GM23338 (cell line): Measurements from ENCODE around the gene NFS1. TPM values are rescaled to one million over a fixed set of nuclear protein-coding genes. Genes with fewer than 3 reads are reported as not detected.

Experiments
- ATAC-seq: fragments of 200-7000 bp; cut with Tn5 transposase; 3 replicates; pipeline ENCODE4 v1.9.1; 2020
- DNase-seq: peaks from one replicate; pipeline ENCODE4 v3.0.0-alpha.2; 2015; ENCODE audit warnings: low spot score
- H2AFZ ChIP-seq: fragments of 200-600 bp; sonication (generic); 2 replicates; pipeline ENCODE4 v1.8.0; 2016; ENCODE audit warnings: antibody characterized with exemption, mild to moderate bottlenecking, moderate library complexity
- H3F3A ChIP-seq: fragments of 200-600 bp; sonication (generic); replicated peaks from 2 replicates; pipeline ENCODE4 v1.8.0; 2017; ENCODE audit warnings: antibody characterized with exemption, mixed run types, low read depth
- H3K27ac ChIP-seq: fragments of 200-600 bp; sonication (generic); 2 replicates; pipeline ENCODE4 v1.6.1; 2016; ENCODE audit warnings: low read depth
- H3K27me3 ChIP-seq: fragments of 200-600 bp; sonication (generic); 2 replicates; pipeline ENCODE4 v1.8.0; 2016; ENCODE audit warnings: mild to moderate bottlenecking, mixed run types, moderate library complexity; ENCODE audit not compliant: insufficient read depth
- H3K36me3 ChIP-seq: fragments of 200-600 bp; sonication (generic); 2 replicates; pipeline ENCODE4 v1.8.0; 2016; ENCODE audit warnings: mild to moderate bottlenecking; ENCODE audit not compliant: insufficient read depth
- H3K4me1 ChIP-seq: fragments of 200-600 bp; sonication (generic); 2 replicates; pipeline ENCODE4 v1.8.0; 2016; ENCODE audit warnings: mild to moderate bottlenecking, moderate library complexity; ENCODE audit not compliant: insufficient read depth
- H3K4me2 ChIP-seq: fragments of 200-600 bp; sonication (generic); 2 replicates; pipeline ENCODE4 v1.7.1; 2017; ENCODE audit warnings: mixed run types
- H3K4me3 ChIP-seq: fragments of 200-600 bp; sonication (generic); 2 replicates; pipeline ENCODE4 v1.6.1; 2016; ENCODE audit warnings: mixed run types
- H3K79me2 ChIP-seq: fragments of 200-600 bp; sonication (generic); replicated peaks from 2 replicates; pipeline ENCODE4 v1.8.0; 2017; ENCODE audit warnings: mild to moderate bottlenecking; ENCODE audit not compliant: insufficient read depth
- H3K9me2 ChIP-seq: fragments of 200-600 bp; sonication (generic); 2 replicates; pipeline ENCODE4 v1.8.0; 2017; ENCODE audit not compliant: insufficient read depth
- H4K20me1 ChIP-seq: fragments of 200-600 bp; sonication (generic); replicated peaks from 2 replicates; pipeline ENCODE4 v1.8.0; 2017; ENCODE audit warnings: mild to moderate bottlenecking; ENCODE audit not compliant: insufficient read depth
- H3K27ac Mint-ChIP-seq: 2 replicates; pipeline ENCODE4 v1.8.0; 2020; ENCODE audit warnings: inconsistent platforms, mild to moderate bottlenecking, moderate library complexity, mixed read lengths
- H3K27me3 Mint-ChIP-seq: 3 replicates; pipeline ENCODE4 v1.8.0; 2022; ENCODE audit warnings: low read depth, mild to moderate bottlenecking, moderate library complexity, mixed read lengths, inconsistent platforms; ENCODE audit not compliant: insufficient read depth, poor library complexity
- H3K36me3 Mint-ChIP-seq: 3 replicates; pipeline ENCODE4 v1.8.0; 2021; ENCODE audit warnings: low read depth, mild to moderate bottlenecking, inconsistent platforms, moderate library complexity, mixed read lengths
- H3K4me1 Mint-ChIP-seq: 3 replicates; pipeline ENCODE4 v1.8.0; 2020; ENCODE audit warnings: mild to moderate bottlenecking, inconsistent platforms, mixed read lengths
- H3K4me3 Mint-ChIP-seq: 3 replicates; pipeline ENCODE4 v1.8.0; 2021; ENCODE audit warnings: moderate library complexity, mild to moderate bottlenecking, inconsistent platforms, mixed read lengths
- H3K9me3 Mint-ChIP-seq: 3 replicates; pipeline ENCODE4 v1.8.0; 2020; ENCODE audit warnings: moderate library complexity, mild to moderate bottlenecking, inconsistent platforms, mixed read lengths
- CREB1 ChIP-seq: fragments of 250-450 bp; sonication (Bioruptor Pico); IDR thresholded peaks from 2 replicates; pipeline ENCODE4 v1.5.0; 2020; ENCODE audit warnings: low read depth, mild to moderate bottlenecking, moderate library complexity
- ETS1 ChIP-seq: IDR thresholded peaks from 2 replicates; pipeline ENCODE4 v1.6.1; 2016; ENCODE audit warnings: antibody characterized with exemption
- EZH2 ChIP-seq: fragments of 200-600 bp; sonication (generic); IDR thresholded peaks from one replicate; pipeline ENCODE4 v1.8.0; 2017; ENCODE audit warnings: antibody characterized with exemption, mild to moderate bottlenecking, low read depth; ENCODE audit not compliant: unreplicated experiment
- EZH2phosphoT487 ChIP-seq: fragments of 200-600 bp; sonication (generic); IDR thresholded peaks from one replicate; pipeline ENCODE4 v1.8.1; 2018; ENCODE audit warnings: antibody characterized with exemption; ENCODE audit not compliant: unreplicated experiment
- JUNB ChIP-seq: IDR thresholded peaks from one replicate; pipeline ENCODE4 v1.6.1; 2016; ENCODE audit warnings: antibody characterized with exemption; ENCODE audit not compliant: unreplicated experiment
- NANOG ChIP-seq: IDR thresholded peaks from 2 replicates; pipeline ENCODE4 v1.6.1; 2016; ENCODE audit warnings: antibody characterized with exemption, borderline replicate concordance
- POLR2AphosphoS5 ChIP-seq: IDR thresholded peaks from 2 replicates; pipeline ENCODE4 v1.6.1; 2016; ENCODE audit warnings: antibody characterized with exemption, low read depth
- STAT1 ChIP-seq: IDR thresholded peaks from one replicate; pipeline ENCODE4 v1.6.1; 2016; ENCODE audit warnings: antibody characterized with exemption; ENCODE audit not compliant: unreplicated experiment
- ZNF114 ChIP-seq: fragments of 250-450 bp; sonication (Bioruptor Pico); IDR thresholded peaks from 2 replicates; pipeline ENCODE4 v1.5.0; 2020; ENCODE audit warnings: mild to moderate bottlenecking, moderate library complexity
- ZNF331 ChIP-seq: fragments of 250-450 bp; sonication (Bioruptor Pico); IDR thresholded peaks from 2 replicates; pipeline ENCODE4 v1.5.0; 2020; ENCODE audit warnings: low read depth, mild to moderate bottlenecking, moderate library complexity
- polyA plus RNA-seq: library from polyadenylated mRNA; unstranded; fragments of >200 nt; fragmentation: Nextera tagmentation; extraction: Ambion mirVana; gene quantifications from 2 replicates; pipeline ENCODE4 v1.2.1, GENCODE V29; 2016
- total RNA-seq: library from RNA; depleted of rRNA; stranded (reverse); fragments of >200 nt; shearing (Covaris generic); gene quantifications from 2 replicates; pipeline ENCODE4 v1.2.3, GENCODE V29; 2014
- TF ChIP-seq, protein P1 (sequence below): fragments of 250-450 bp; sonication (Bioruptor Pico); IDR thresholded peaks from 2 replicates; pipeline ENCODE4 v1.5.0; 2020; ENCODE audit warnings: mild to moderate bottlenecking, moderate library complexity
- TF ChIP-seq, protein P2 (sequence below), 2 experiments: fragments of 200-600 bp in 1 of 2; sonication (generic) in 1 of 2; conservative IDR thresholded peaks; 2 replicates each; pipeline versions ENCODE4 v1.5.1 to v1.6.1; 2016 to 2017; ENCODE audit warnings: antibody characterized with exemption in 2 of 2, low read depth in 2 of 2, mild to moderate bottlenecking in 2 of 2, moderate library complexity in 1 of 2
- TF ChIP-seq, protein P3 (sequence below): IDR thresholded peaks from one replicate; pipeline ENCODE4 v1.6.1; 2018; ENCODE audit warnings: antibody characterized with exemption; ENCODE audit not compliant: unreplicated experiment

Gene NFS1
- total and polyA plus RNA-seq, 2 experiments from 2014 or later = 22.8 to 35.7 TPM

GRCh38 chr20:35662551-35662950 lies 36.6 kb downstream of the NFS1 start:
- Mint-ChIP-seq H3K27ac (no peak overlapping the region), H3K4me1 (peaks cover 36% of the 10 kb centered on the region; the same call in 2 of the 3 replicates), H3K27me3 (peaks cover 9% of the 10 kb centered on the region), H3K36me3 (peaks cover 3% of the 10 kb centered on the region; the same call in 1 of the 3 replicates), H3K9me3 (no peaks in the 10 kb centered on the region), H3K4me3 (peak overlapping the region; percentile 98)
- Histone ChIP-seq H3K4me1 (peaks cover 43% of the 10 kb centered on the region), H3K27ac (no peak overlapping the region), H3K79me2 (peaks cover 72% of the 10 kb centered on the region), H4K20me1 (peaks cover 59% of the 10 kb centered on the region), H3K4me3 (peak overlapping the region; percentile 95), H3K4me2 (peak overlapping the region; percentile 94), H3K27me3 (no peaks in the 10 kb centered on the region), H2AFZ (no peak overlapping the region), H3K36me3 (no peaks in the 10 kb centered on the region), H3F3A (no peaks in the 10 kb centered on the region), H3K9me2 (no peaks in the 10 kb centered on the region)
- DNase-seq = no peak
- no peak for TF ChIP-seq CREB1 (CRISPR knock-in tag)
- no peak for TF ChIP-seq JUNB
- no peak for TF ChIP-seq NANOG
- no peak for TF ChIP-seq ZNF331 (CRISPR knock-in tag)
- TF ChIP-seq EZH2 = no peak
- no peak for TF ChIP-seq STAT1
- TF ChIP-seq, protein P1, sequence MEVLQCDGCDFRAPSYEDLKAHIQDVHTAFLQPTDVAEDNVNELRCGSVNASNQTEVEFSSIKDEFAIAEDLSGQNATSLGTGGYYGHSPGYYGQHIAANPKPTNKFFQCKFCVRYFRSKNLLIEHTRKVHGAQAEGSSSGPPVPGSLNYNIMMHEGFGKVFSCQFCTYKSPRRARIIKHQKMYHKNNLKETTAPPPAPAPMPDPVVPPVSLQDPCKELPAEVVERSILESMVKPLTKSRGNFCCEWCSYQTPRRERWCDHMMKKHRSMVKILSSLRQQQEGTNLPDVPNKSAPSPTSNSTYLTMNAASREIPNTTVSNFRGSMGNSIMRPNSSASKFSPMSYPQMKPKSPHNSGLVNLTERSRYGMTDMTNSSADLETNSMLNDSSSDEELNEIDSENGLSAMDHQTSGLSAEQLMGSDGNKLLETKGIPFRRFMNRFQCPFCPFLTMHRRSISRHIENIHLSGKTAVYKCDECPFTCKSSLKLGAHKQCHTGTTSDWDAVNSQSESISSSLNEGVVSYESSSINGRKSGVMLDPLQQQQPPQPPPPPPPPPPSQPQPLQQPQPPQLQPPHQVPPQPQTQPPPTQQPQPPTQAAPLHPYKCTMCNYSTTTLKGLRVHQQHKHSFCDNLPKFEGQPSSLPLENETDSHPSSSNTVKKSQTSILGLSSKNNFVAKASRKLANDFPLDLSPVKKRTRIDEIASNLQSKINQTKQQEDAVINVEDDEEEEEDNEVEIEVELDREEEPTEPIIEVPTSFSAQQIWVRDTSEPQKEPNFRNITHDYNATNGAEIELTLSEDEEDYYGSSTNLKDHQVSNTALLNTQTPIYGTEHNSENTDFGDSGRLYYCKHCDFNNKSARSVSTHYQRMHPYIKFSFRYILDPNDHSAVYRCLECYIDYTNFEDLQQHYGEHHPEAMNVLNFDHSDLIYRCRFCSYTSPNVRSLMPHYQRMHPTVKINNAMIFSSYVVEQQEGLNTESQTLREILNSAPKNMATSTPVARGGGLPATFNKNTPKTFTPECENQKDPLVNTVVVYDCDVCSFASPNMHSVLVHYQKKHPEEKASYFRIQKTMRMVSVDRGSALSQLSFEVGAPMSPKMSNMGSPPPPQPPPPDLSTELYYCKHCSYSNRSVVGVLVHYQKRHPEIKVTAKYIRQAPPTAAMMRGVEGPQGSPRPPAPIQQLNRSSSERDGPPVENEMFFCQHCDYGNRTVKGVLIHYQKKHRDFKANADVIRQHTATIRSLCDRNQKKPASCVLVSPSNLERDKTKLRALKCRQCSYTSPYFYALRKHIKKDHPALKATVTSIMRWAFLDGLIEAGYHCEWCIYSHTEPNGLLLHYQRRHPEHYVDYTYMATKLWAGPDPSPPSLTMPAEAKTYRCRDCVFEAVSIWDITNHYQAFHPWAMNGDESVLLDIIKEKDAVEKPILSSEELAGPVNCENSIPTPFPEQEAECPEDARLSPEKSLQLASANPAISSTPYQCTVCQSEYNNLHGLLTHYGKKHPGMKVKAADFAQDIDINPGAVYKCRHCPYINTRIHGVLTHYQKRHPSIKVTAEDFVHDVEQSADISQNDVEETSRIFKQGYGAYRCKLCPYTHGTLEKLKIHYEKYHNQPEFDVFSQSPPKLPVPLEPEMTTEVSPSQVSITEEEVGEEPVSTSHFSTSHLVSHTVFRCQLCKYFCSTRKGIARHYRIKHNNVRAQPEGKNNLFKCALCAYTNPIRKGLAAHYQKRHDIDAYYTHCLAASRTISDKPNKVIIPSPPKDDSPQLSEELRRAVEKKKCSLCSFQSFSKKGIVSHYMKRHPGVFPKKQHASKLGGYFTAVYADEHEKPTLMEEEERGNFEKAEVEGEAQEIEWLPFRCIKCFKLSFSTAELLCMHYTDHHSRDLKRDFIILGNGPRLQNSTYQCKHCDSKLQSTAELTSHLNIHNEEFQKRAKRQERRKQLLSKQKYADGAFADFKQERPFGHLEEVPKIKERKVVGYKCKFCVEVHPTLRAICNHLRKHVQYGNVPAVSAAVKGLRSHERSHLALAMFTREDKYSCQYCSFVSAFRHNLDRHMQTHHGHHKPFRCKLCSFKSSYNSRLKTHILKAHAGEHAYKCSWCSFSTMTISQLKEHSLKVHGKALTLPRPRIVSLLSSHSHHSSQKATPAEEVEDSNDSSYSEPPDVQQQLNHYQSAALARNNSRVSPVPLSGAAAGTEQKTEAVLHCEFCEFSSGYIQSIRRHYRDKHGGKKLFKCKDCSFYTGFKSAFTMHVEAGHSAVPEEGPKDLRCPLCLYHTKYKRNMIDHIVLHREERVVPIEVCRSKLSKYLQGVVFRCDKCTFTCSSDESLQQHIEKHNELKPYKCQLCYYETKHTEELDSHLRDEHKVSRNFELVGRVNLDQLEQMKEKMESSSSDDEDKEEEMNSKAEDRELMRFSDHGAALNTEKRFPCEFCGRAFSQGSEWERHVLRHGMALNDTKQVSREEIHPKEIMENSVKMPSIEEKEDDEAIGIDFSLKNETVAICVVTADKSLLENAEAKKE (CRISPR knock-in tag) = no peak
- TF ChIP-seq, protein P2, sequence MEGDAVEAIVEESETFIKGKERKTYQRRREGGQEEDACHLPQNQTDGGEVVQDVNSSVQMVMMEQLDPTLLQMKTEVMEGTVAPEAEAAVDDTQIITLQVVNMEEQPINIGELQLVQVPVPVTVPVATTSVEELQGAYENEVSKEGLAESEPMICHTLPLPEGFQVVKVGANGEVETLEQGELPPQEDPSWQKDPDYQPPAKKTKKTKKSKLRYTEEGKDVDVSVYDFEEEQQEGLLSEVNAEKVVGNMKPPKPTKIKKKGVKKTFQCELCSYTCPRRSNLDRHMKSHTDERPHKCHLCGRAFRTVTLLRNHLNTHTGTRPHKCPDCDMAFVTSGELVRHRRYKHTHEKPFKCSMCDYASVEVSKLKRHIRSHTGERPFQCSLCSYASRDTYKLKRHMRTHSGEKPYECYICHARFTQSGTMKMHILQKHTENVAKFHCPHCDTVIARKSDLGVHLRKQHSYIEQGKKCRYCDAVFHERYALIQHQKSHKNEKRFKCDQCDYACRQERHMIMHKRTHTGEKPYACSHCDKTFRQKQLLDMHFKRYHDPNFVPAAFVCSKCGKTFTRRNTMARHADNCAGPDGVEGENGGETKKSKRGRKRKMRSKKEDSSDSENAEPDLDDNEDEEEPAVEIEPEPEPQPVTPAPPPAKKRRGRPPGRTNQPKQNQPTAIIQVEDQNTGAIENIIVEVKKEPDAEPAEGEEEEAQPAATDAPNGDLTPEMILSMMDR (conservative IDR thresholded peaks at IDR 0.05; ENCODE audit: low read depth in 2 of 2) = no peak
- no peak for TF ChIP-seq ZNF114 (CRISPR knock-in tag)
- no peak for TF ChIP-seq EZH2phosphoT487
- TF ChIP-seq, protein P3, sequence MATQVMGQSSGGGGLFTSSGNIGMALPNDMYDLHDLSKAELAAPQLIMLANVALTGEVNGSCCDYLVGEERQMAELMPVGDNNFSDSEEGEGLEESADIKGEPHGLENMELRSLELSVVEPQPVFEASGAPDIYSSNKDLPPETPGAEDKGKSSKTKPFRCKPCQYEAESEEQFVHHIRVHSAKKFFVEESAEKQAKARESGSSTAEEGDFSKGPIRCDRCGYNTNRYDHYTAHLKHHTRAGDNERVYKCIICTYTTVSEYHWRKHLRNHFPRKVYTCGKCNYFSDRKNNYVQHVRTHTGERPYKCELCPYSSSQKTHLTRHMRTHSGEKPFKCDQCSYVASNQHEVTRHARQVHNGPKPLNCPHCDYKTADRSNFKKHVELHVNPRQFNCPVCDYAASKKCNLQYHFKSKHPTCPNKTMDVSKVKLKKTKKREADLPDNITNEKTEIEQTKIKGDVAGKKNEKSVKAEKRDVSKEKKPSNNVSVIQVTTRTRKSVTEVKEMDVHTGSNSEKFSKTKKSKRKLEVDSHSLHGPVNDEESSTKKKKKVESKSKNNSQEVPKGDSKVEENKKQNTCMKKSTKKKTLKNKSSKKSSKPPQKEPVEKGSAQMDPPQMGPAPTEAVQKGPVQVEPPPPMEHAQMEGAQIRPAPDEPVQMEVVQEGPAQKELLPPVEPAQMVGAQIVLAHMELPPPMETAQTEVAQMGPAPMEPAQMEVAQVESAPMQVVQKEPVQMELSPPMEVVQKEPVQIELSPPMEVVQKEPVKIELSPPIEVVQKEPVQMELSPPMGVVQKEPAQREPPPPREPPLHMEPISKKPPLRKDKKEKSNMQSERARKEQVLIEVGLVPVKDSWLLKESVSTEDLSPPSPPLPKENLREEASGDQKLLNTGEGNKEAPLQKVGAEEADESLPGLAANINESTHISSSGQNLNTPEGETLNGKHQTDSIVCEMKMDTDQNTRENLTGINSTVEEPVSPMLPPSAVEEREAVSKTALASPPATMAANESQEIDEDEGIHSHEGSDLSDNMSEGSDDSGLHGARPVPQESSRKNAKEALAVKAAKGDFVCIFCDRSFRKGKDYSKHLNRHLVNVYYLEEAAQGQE = no peak
- no peak for TF ChIP-seq ETS1
- no peak for TF ChIP-seq POLR2AphosphoS5
- no peak for ATAC-seq
